Peyer's patch (tissue), 4 donors: ENCODE results near the gene BCR.
"Not testable (repeated sequence)": the region's sequence is repeated elsewhere in the genome, so short reads cannot be mapped to it uniquely, and the experiment has no call there.

Source experiments
- CTCF ChIP-seq, 6 experiments: fragments of 450-650 bp in 4 of 6; fragments of 200-600 bp in 2 of 6; sonication (generic) in 1 of 6; IDR thresholded peaks; one replicate each; pipeline ENCODE4 v1.5.1; 2017 to 2019; ENCODE audit warnings: antibody characterized with exemption in 6 of 6, mild to moderate bottlenecking in 3 of 6, moderate library complexity in 1 of 6
- POLR2A ChIP-seq, 2 donors: fragments of 450-650 bp; IDR thresholded peaks; one replicate each; pipeline ENCODE4 v1.5.1; 2017; ENCODE audit warnings: antibody characterized with exemption in 2 of 2, mild to moderate bottlenecking in 2 of 2, moderate library complexity in 2 of 2

- not testable (repeated sequence) for TF ChIP-seq CTCF, POLR2A (IDR thresholded peaks at IDR 0.05)
Observed at GRCh38 chr22:23318316-23318715, 138.0 kb downstream of the BCR start.
